Endothelial cell of umbilical vein (primary cell): Measurements from ENCODE around the gene TSTD1.

Source experiments
- GATA2 ChIP-seq: IDR thresholded peaks from 2 replicates; pipeline ENCODE4 v1.7.0; 2011; ENCODE audit warnings: low read depth, mild to moderate bottlenecking, moderate library complexity, mixed read lengths, low read length; ENCODE audit not compliant: insufficient read length, insufficient read depth
- POLR2A ChIP-seq: IDR thresholded peaks from 2 replicates; pipeline ENCODE4 v1.6.1; 2012; ENCODE audit warnings: low read depth, mild to moderate bottlenecking, control low read depth, low read length
- TF ChIP-seq, protein P1 (sequence below), 2 donors: IDR thresholded peaks; 1 replicate in 1 of 2; 2 replicates in 1 of 2; pipeline ENCODE4 v1.5.1; 2011; ENCODE audit warnings: low read length in 2 of 2, mild to moderate bottlenecking in 2 of 2, moderate library complexity in 2 of 2, control low read depth in 1 of 2, inconsistent platforms in 1 of 2, low read depth in 1 of 2; ENCODE audit not compliant: insufficient read depth in 1 of 2; ENCODE audit errors: extremely low read depth in 1 of 2

DNA sequence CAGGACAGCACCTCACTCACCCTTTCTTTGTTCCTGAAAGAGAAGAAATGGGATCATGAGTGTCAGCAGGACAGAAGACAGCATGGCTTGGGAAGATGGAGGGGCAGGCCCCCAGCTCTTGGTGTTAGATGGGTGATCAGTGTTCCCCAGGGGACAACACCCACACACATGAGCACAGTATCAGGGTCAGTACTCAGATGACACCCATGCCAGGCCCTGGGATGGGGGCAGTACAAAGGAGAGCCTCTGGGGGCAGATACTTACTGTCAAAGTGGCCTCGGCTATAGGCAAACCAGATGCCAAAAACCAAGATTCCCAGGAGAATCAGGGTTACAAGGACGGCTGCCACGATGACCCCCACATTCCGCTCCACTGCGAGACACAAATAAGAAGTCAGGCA is 39.4 kb downstream of the TSTD1 start:
- TF ChIP-seq, protein P1, sequence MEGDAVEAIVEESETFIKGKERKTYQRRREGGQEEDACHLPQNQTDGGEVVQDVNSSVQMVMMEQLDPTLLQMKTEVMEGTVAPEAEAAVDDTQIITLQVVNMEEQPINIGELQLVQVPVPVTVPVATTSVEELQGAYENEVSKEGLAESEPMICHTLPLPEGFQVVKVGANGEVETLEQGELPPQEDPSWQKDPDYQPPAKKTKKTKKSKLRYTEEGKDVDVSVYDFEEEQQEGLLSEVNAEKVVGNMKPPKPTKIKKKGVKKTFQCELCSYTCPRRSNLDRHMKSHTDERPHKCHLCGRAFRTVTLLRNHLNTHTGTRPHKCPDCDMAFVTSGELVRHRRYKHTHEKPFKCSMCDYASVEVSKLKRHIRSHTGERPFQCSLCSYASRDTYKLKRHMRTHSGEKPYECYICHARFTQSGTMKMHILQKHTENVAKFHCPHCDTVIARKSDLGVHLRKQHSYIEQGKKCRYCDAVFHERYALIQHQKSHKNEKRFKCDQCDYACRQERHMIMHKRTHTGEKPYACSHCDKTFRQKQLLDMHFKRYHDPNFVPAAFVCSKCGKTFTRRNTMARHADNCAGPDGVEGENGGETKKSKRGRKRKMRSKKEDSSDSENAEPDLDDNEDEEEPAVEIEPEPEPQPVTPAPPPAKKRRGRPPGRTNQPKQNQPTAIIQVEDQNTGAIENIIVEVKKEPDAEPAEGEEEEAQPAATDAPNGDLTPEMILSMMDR (IDR thresholded peaks at IDR 0.05; ENCODE audit: extremely low read depth in 1 of 2, insufficient read depth in 1 of 2, low read depth in 1 of 2, low read length in 2 of 2), result no peak
- TF ChIP-seq GATA2, result no peak
- no peak for TF ChIP-seq POLR2A
